NB4 (cell line): ENCODE results near the gene HECTD4.
"Not testable (repeated sequence)": the region's sequence is repeated elsewhere in the genome, so short reads cannot be mapped to it uniquely, and the experiment has no call there.

Source experiments
- POLR2A ChIP-seq: IDR thresholded peaks from 2 replicates; pipeline ENCODE4 v1.6.1; 2011; ENCODE audit warnings: mild to moderate bottlenecking; ENCODE audit not compliant: insufficient read length; ENCODE audit errors: extremely low read depth
- TF ChIP-seq, protein P1 (sequence below): IDR thresholded peaks from one replicate; pipeline ENCODE4 v1.5.1; 2012; ENCODE audit warnings: low read depth, low read length
- TF ChIP-seq, protein P2 (sequence below): IDR thresholded peaks from 2 replicates; pipeline ENCODE4 v1.6.1; 2011; ENCODE audit warnings: low read depth, low read length

DNA sequence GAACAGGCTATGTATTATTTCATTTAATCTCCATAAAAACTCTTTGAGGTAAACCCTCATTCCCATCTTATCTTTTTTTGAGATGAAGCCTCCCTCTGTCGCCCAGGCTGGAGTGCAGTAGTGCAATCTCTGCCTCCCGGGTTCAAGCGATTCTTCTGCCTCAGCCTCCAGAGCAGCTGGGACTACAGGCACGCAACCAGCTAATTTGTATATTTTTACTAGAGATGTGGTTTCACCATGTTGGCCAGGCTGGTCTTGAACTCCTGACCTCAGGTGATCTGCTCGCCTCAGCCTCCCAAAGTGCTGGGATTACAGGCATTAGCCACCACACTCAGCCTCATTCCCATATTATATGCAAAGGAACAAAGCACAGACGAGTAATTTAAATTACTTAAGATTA is 25.5 kb upstream of the HECTD4 start:
- TF ChIP-seq POLR2A: not testable (repeated sequence)
- TF ChIP-seq, protein P1, sequence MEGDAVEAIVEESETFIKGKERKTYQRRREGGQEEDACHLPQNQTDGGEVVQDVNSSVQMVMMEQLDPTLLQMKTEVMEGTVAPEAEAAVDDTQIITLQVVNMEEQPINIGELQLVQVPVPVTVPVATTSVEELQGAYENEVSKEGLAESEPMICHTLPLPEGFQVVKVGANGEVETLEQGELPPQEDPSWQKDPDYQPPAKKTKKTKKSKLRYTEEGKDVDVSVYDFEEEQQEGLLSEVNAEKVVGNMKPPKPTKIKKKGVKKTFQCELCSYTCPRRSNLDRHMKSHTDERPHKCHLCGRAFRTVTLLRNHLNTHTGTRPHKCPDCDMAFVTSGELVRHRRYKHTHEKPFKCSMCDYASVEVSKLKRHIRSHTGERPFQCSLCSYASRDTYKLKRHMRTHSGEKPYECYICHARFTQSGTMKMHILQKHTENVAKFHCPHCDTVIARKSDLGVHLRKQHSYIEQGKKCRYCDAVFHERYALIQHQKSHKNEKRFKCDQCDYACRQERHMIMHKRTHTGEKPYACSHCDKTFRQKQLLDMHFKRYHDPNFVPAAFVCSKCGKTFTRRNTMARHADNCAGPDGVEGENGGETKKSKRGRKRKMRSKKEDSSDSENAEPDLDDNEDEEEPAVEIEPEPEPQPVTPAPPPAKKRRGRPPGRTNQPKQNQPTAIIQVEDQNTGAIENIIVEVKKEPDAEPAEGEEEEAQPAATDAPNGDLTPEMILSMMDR: not testable (repeated sequence)
- TF ChIP-seq, protein P2, sequence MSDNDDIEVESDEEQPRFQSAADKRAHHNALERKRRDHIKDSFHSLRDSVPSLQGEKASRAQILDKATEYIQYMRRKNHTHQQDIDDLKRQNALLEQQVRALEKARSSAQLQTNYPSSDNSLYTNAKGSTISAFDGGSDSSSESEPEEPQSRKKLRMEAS: not testable (repeated sequence)
